SHP77 (cell line): ENCODE results near the gene LRBA.
A peak's percentile ranks its signal among the peaks of the same experiment; 100 is the strongest.

Experiments used
- DNase-seq, 2 experiments: peaks; one replicate each; lab custom pipeline; 2025; lab: John Stamatoyannopoulos, UW

Gene LRBA

DNA sequence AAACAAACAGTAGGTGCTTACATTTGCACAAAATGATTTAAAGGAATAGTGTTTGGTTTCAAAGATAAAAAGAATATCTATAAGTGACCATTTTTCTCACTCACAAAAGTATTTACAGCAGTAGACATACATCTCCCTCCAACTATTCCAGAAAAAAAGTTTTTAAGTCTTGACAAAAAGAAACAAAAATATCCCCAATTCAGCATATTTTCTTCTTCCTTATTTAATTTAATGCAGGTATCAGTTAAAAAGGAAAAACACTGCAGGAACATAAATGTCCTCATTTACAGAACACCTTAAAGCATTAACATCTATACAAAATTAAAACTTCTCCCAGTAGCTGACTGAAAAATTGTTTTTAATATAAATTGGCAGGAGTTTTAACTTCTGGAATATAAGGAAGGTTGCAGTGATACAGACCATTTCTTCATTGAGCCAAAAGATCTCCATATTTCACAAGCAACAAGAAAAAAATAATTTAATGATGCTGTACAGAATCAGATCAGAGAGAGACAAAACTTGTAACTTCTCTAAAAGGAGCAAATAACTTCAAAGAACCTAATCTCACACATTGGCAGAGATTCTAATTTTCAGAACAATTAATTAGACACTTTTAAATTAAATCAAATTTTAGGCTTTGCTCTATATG is 428.8 kb downstream of the LRBA start:
- no peak for DNase-seq

DNA sequence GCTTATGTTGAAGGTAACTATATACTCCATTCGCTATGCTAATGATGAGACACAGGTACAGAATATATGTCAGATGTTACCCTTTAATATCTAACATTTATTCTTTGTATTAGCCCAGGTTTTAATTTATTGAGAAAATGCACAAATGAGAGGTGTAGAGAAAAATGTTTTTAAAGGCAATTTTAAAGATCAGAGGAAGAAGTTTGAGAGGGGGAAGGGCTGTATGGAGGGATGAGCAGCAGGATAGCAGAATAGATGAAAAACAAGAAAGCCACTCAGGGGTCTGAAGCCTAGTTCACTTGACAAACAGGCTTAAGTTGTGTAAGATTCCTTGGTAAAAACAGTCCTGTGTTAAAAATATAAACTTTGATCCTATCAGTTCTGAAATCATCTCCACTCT is 429.5 kb downstream of the LRBA start:
- no peak for DNase-seq

DNA sequence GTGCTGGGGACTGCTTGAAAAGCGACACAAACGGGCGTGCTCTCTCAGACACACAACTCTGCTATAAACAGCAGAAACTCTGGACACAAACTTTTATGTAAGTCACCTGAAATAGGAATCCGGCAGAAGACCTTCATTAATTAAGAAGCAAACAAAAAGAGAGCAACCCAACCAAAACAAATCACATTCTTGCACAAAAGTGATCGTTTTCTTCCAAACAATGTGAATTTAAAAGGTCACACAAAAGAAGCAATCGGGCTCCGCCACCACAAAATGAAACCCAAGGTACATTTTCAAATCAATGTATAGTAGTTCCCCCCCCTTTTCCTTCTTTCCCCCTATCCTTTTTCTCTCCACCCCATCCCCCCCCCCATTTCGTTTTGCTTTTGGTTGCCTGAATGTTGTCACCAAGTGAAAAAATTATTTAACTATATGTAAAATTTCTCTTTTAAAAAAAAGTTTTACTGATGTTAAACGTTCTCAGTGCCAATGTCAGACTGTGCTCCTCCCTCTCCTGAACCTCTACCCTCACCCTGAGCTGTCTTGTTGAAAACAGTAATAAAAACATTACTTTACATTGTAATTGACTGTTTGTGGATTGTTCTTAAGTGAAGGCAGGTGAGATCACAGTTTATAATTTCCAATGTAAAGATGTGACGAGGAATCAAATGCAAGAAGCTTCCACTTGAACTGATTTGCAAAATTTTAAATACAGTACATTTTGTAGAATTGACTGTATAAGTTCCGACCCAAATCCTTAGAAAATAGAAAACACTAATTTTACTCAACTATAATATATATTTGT is 430.8 kb downstream of the LRBA start:
- DNase-seq = no peak

DNA sequence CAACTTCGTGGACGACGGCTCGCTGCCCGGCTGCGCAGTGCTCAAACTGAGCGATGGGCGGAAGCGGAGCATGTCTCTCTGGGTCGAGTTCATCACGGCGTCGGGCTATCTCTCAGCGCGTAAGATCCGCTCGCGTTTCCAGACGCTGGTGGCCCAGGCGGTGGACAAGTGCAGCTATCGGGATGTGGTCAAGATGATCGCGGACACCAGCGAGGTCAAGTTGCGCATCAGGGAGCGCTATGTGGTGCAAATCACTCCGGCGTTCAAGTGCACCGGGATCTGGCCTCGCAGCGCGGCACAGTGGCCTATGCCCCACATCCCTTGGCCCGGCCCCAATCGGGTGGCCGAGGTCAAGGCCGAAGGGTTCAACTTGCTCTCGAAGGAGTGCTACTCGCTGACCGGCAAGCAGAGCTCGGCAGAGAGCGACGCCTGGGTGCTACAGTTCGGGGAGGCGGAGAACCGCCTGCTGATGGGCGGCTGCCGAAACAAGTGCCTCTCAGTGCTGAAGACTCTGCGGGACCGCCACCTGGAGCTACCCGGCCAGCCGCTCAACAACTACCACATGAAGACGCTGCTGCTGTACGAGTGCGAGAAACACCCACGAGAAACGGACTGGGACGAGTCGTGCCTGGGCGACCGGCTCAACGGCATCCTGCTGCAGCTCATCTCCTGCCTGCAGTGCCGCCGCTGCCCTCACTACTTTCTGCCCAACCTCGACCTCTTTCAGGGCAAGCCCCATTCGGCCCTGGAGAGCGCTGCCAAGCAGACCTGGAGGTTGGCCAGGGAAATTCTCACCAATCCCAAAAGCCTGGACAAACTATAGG is 431.6 kb downstream of the LRBA start:
- no peak for DNase-seq

DNA sequence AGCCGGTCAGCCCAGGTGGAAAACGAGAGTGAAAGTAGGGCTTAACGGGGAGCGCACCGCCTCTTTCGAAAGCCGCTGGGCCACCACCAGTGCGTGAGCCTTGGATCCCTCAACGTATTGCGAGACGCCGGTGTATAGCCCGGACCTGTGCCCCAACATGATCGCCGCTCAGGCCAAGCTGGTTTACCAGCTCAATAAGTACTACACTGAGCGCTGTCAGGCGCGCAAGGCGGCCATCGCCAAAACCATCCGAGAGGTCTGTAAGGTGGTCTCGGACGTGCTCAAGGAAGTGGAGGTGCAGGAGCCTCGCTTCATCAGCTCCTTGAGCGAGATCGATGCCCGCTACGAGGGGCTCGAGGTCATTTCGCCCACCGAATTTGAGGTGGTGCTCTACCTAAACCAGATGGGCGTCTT is 432.2 kb downstream of the LRBA start:
- no peak for DNase-seq

DNA sequence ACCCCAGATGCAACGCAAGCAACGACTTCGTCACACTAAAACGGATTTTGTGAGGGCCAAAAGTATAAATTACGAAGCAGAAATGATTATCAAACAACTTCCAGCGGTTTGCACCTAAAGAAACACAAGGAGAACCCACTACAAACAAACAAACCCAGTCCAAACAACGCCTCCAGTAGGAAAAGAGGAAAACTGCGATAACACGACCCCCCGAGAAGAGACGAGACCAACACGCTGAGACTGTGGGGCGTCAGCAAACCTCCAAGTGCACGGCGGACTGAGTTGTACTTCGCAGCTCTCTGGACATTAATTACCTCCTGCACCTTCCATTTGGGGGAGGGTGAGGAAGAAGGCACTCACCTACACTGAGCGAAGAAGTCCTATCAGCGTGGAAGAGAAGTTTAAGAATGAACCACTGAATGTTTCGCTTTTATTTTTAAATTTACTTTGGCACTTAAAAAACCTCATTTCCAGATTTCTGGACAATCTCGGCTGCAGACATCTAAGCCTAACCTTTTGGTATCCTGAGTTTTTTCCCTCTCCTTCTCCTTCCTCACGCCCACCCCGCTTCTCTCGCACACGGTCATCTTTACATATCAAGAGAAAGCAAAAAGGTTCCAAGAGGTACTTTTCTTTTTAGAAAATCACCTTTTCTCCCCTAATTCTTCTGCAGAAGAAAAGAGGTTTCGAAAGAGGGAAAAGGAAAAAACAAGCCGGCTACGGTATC is 432.8 kb downstream of the LRBA start, which contains the start of gene MAB21L2:
TSS of gene MAB21L2 (plus strand) at position 6 of the 727 bp plus-strand sequence. CDS start 879 bp downstream, outside the sequence.
- DNase-seq = no peak

DNA sequence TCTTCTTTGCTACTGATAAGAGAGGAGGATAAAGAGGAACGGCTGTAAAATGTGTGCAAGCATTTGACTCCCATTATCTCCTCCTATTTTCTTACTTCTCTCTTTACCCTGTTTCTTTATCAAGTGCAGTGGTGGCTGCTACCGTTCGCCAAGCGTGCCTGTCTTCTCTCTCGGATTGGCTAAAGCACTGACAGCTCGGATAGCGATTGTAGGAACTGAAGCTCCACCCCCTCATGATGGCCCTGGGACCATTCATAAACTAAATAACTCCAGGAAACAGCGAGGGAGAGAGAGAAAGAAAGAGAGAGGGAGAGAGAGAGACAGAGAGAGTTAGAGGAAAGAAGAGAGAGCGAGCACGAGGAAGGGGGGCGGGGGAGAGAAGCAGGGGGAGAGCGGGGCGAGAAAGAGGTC is 433.4 kb downstream of the LRBA start:
- DNase-seq = no peak

DNA sequence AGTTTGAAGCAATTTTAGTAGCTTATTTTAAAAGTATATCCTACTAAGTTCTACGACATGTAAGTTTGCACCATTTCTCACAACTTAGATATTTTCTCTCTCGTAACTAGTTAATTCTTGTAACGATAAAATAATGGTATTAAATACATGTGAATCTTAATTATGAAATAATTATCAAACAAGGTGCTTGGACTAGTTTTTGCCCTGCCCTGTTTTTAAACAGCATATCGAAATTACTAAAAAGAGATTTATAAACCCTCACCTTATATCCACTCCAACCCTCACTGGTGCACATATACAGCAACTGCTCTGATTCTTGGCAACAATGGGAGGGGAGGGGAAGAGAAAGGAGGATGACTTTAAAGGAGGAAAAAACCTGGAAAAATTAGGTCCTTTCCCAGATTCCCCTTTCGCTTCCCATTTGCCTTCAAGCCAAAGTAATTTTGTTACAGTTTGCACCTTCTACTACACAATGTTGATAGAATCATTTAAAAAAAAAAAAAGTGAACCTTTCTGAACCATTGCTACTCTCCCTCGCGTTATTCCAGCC is 434.0 kb downstream of the LRBA start:
- no peak for DNase-seq

DNA sequence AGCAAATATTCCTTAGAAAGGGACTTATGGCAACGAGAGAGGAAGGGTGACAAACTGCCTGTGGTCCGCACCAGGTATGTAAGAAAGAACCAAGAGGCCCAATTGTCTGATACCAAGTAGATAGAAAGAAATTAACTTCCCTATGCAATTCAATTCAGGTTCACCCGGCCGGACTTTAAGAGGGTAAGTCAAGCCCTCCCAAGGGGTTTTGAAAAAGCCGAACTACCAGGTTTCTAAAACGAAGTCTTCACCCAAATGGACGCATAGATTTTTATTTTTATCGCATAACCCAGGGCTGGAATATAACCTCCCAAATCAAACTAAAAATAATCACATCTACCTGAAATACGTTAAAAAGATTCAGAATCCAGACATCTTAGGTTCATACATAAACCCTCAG is 434.8 kb downstream of the LRBA start:
- DNase-seq = no peak

DNA sequence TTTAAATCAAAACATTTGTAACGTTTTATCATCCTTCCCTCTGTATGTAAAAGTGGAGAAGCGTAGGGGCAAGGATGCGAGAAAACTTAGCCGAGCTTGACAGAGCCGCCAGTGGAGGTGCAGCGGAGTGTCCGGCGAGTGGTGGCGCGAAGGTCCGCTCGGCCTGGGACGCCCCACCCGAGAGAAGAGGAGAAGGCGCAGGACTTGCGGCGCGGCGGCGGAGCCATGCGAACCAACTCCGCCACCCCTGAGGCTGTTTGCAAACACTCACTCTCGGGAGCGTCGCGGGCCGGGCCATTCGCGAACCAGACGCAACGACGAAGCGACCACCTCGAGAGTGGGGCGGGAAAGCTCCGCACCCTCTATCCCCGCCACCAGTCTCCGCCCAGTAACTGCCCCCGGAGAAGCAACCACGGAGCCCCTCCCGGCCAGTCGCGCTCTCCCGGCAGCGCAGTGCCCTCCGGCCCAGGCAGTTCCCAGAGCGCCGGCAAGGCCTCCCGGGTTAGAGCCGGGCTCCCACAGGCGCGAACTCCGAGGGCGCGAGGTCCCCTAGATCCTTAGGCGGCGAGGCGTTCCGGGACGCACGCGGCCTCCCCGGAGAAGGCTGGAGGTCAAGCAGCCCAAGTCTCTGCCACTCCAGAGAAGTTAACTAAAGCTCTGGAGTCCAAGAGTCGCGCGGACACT is 435.4 kb downstream of the LRBA start:
- no peak for DNase-seq

DNA sequence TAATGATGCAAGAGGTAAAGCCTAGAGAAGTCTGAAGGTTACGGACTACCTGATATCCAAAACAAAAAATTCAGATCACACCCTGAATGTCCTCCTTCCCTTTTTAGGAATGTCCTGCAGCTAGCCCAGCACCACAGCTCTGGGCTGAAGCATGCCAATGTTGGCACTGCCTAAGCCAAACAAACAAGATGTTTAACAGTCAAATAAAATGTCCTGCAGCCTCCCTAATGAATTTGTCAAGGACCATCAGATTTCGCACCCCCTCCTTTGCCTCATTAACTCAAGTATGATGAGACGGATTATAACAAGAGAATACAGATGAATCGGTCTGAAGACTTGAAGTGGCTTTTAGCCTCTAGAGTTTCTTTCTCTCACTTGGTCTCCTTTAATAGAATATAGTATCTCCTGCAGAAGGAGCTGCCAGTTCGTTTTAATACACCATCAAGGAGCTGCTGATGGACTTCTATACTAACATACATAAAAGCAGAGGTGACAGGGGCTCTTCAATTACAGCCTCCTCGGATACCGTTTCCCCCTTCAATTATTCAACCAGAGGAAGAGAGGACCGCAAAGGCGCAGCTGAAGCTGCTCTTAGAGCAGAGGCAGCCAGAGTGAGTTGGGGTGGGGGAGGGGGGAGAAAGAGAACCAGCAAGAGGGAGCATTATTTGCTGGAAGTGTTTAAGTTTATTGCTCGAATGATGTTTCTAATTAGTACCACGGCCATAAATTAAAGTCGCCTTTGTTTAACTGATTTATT is 436.2 kb downstream of the LRBA start:
- DNase-seq = no peak

DNA sequence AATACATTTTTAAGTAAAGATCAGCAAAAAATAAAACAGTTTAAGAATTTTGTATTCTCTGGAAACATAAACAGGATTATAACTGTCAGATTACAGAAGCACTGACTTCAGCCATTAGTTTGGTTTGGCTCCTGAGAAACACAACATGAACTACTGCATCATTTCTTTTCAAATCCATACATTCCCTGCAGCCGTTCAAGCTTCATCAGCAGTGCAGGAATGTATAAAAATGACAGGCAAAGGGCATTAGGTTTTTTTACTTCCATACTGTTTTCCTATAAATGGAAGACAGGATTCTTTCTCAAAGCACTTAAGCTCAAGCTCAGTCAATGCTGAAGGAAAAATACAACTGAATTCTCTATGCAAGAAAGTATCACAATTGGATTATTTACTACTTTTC is 437.3 kb downstream of the LRBA start:
- DNase-seq = no peak

DNA sequence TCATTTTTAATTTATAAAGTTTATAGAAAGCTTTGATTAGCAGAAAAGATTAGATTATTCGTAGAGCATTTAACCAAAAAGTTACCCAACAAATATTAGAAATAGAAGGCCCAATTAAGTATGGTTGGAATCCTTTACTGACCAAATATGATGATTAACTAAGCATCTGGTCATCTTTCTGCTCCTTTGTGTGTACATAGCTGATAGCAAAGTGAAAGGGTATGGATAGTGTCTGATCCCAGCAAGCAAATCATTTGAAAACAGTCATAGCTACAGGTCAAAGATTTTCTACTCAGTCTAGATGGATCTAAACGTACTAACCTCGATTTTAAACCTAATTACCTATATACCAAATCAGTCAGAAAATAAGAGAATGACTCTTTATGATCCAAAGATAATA is 440.4 kb downstream of the LRBA start:
- DNase-seq = no peak

DNA sequence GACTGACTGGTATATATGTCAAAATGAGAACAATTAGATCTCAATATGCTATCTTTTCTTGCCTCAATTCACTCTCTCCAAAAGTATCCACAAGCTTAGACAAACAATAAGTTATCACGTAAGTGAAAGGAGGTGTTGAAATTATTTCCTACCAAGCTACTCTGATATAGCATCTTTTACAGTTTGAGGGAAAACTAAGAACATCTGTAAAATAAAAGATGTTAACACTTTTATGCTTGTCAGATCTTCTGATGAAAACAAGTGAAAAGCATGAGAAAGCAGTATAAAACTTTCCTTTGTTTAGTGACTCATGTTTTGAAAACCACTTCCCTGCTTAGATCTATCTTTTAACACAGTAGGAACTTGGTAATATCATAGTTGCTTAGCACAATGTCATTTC is 441.6 kb downstream of the LRBA start:
- no peak for DNase-seq

DNA sequence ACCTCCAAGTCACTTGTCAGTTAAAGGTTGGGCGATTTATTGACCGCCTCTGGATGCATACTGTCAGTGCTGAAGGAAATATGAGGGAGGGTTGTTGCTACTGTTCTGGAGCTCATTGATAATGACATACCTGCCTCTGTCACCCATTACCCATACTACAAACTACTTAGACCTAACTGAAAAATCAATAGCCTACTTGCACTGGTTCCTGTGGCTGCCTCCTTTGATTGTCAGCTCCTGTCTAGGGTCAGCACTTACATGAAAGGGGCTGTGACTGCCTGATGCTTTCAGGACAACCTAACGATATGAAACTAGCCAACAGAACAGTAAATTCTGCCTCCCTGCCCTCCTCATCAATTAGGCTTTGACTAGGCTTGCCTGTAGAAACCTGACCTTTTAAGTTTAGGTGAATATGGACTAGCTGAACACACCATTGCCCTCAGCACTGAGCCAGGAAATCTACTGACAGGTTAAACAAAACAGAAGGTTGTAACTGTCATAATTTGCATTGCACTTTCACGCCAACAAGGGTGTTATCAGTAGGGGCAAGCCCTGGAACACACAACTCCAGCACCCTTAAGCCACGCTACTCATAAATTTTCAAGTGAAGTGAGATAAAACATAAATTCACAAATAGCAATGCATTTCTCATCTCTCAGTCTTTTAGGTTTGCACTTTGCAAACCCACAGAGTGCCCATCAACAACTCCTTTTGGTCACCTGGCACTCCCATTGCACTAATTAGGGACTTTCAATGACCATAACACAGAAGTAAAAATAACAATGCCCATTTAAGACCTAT is 442.2 kb downstream of the LRBA start:
- no peak for DNase-seq

DNA sequence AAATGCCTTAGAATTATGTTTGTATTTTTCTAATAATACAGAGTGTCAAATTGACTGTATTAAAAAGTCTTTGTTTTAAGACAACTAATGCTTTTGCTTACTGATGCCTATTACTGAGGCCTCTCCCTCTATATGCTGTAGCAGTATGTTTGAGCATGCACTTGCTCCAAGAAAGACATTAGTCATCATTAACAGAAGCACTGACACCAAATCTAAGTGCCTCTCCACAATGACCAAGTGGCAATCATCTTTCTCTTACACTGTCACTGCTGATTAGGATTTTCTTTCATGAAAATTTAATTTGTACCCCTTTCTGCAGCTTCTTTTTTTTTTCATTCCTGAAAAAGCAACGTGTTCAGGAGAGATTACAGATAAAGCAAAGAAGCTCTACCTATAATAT is 444.2 kb downstream of the LRBA start:
- peak in 1 of 2 experiments; percentile 1 for DNase-seq

DNA sequence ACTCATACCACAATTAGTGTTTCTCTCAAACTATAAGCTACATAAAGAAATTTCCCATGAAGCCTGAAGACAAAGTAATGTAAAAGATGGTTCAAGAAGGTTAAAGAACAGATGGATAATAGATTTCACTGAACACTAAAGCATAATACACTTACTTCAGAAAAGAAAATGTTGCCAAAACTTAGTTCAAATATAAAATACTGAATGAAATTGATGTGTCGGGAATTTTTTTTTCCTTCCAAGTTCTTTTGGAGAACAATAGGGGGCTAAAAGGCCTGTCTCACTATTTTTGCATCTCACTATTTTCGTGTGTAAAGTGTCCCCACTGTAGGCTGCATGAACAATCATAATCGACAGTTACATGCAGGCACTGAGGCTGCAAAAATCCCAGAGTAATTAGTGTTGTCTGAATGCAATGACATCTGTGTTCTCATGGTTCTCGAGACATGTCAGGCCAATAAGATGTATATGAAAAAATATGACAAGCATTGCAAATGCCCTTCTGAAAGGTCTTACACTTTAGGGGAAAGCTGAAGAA is 445.0 kb downstream of the LRBA start:
- no peak for DNase-seq

DNA sequence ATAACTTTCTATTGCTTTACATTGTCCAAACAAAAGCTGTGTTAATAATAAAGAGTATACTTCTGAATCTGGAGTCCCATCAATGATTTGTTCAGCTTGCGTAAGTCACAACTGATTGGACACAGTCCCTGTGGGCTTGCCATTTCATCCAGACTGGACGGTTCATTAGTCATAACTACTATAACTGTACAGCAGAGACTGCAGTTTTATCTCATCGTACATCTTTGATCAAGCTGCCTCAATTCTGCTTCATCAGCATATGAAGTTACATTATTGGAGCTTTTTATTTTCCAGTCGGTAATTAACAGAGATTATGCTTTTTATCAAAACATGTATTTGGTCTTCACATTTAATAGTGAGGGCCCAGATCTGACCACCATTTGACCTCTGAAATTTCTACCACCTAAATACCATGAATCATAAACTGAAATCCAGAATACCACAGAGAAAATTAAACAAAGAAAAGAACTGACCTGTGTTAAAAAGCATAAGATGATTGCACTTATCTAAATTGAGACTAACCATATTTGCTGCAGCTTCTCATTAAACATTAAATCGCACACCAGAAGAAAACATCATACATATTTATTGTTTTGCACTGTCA is 445.6 kb downstream of the LRBA start:
- DNase-seq = peak; percentile 1 to 34

DNA sequence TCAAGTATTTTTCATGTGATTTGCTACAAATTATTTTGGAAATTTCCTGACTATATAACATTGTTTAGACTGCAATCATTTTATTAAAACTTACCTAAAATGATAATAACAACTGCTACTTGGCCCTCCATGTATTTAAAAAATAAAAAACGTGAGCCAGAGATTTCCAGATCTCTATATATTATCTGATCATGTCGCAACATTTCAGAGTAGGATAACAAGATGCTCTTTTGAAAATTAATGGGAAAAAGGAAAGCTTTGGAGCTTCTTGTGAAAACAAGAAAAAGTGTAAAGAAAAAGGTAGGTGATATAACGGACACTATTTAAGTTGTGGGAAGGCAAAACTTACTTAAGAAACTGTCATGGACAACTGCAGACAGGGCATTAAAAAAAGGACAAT is 448.0 kb downstream of the LRBA start:
- DNase-seq = no peak
